Activated naive CD4-positive, alpha-beta T cell treated with anti-CD3 and anti-CD28 coated beads, Interleukin-2, amount 10 ng/mL, durations not matched to agents 7 days and 5 days (primary cell): ENCODE measurements around the gene LUC7L2.
"Not testable (repeated sequence)": the region's sequence is repeated elsewhere in the genome, so short reads cannot be mapped to it uniquely, and the experiment has no call there.

ENCODE experiments used
- CTCF ChIA-PET: fragments of 350-600 bp; sonication (Branson Sonifier 250); formaldehyde crosslinking; loops from one replicate; lab custom pipeline; 2021; ENCODE audit warnings: antibody characterized with exemption; lab: Charles Lee
- DNase-seq: peaks from one replicate; pipeline ENCODE4 v3.0.0-alpha.2; 2020
- H3K27ac Mint-ChIP-seq: one replicate; pipeline ENCODE4 v1.8.0; 2021; ENCODE audit warnings: mild to moderate bottlenecking, moderate library complexity, mixed read lengths
- H3K27me3 Mint-ChIP-seq: one replicate; pipeline ENCODE4 v1.8.0; 2021; ENCODE audit warnings: mild to moderate bottlenecking, mixed read lengths
- H3K36me3 Mint-ChIP-seq: one replicate; pipeline ENCODE4 v1.8.0; 2021; ENCODE audit warnings: mixed read lengths
- H3K4me1 Mint-ChIP-seq: one replicate; pipeline ENCODE4 v1.8.0; 2021; ENCODE audit warnings: mixed read lengths
- H3K4me3 Mint-ChIP-seq: one replicate; pipeline ENCODE4 v1.8.0; 2021; ENCODE audit warnings: mild to moderate bottlenecking, moderate library complexity, mixed read lengths
- H3K9me3 Mint-ChIP-seq: one replicate; pipeline ENCODE4 v1.8.0; 2021; ENCODE audit warnings: mixed read lengths

LUC7L2 gene, protein sequence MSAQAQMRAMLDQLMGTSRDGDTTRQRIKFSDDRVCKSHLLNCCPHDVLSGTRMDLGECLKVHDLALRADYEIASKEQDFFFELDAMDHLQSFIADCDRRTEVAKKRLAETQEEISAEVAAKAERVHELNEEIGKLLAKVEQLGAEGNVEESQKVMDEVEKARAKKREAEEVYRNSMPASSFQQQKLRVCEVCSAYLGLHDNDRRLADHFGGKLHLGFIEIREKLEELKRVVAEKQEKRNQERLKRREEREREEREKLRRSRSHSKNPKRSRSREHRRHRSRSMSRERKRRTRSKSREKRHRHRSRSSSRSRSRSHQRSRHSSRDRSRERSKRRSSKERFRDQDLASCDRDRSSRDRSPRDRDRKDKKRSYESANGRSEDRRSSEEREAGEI

DNA sequence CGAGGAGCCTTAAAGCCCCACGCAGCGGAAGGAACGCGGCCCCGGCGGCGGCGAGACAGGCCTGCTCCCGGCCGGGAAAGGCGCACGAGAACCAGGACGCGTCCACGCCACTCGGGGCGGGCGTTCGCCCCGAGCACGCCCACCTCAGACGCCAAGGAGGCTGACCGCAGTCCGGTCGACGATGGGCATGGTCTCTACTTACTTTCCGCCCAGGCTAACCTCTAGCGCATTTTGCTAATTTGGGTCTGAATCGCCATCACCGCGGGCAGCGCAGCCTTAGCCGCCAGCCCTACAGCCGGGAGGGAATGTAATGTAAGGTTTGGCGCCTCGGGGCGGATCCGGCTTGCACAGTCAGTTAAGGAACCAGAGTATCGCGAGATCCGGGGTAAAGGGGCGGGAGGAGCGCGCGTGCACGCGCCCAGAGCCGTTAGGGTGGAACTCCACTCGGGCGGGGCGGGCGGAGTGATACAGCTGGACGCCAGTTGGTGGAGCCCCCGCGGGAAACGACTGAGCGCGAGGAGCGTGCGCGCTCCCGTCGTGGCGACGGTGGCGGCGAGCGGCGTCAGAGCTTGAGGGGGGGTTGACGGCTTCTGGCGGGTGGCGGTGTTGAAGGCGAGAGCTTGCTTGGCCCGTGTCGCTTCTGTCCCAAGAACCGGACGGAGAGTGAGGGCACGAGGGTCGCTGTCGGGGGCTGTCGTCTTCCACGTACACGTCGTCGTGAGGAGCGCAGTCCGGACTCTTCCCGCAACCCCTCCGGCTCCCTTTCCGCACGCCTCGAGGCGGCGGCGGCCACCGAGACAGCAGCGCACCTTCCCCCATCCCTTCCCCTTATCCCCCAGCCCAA, at the start of gene LUC7L2:
Gene LUC7L2 (plus strand): TSS at position 529 of the 844 bp plus-strand sequence. CDS start 368 bp downstream, outside the sequence.
- Mint-ChIP-seq H3K4me1 (peaks cover 49% of the 10 kb centered on the region), H3K27me3 (no peaks in the 10 kb centered on the region), H3K4me3 (peak within 1 kb of the TSS; percentile 89), H3K9me3 (no peaks in the 10 kb centered on the region), H3K36me3 (peaks cover 21% of the 10 kb centered on the region), H3K27ac (peak within 1 kb of the TSS; percentile 100)
- peak; percentile 100 for DNase-seq
- CTCF ChIA-PET, result interaction anchor here (0.9 kb wide), 1 partner anchor 265 kb away, joined by 3 read pairs; no protein-coding TSS in a partner anchor

DNA sequence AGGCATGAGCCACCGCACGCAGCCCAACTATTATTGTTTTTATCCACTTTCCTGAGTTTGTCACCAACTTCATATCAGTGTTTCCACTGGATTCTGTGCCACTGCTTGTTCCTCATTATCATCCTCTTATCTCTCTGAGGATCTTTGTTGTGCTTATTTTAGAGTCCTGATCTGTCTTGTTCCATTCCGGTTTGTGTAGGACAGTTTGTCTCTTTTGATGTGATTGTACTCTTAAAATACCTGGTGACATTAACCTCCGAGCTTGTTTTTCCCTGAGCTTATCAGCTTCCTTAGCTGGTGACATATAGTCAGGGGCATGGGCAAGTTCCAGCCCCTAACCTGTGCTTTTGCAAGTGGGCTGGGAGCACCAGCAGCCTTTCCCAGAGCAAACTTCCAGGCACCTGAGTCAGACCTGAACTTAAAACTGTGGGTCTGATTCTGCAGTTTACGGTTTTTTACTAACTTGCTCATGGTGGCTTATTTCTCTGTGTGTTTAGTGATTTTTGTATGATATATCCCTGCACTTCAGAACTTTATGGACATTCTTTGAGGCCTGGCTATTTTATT, 41.7 kb upstream of the LUC7L2 start:
- CTCF ChIA-PET, result no interaction called here
- H3K36me3 Mint-ChIP-seq, result no peaks in the 10 kb centered on the region

DNA sequence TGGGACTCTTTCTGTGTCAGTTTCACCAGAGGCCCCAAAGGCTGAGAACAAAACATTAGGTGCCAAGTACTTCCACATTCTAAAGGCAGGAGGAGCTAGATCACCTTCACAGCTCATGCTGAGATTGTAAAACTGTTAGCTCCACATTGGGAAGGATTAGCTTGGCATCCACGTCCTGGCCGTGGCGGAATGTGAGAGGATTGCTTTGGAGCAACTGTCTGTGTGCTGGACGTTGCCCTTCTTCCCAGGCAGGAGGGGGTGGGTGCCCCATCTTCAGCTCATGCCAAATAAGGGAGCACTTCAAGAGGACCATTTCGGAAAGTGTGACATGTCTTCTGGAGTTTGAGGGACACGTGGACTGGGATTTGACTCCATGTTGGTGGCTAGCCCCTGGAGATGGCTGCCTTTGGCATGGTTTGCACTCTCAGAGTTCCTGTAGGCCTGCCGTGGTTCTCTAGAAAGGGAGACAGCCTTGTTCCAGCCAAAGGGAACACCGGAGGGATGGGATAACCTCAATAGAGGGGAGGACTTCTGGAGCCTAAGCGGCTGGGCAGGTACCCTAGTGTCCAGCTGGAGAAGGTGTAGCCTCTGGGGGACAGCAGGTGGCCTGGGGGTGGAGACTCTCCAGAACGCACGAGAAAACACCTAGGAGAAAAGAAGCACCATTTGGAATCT, 38.5 kb upstream of the LUC7L2 start:
- no peaks in the 10 kb centered on the region for H3K9me3 Mint-ChIP-seq
- CTCF ChIA-PET, result no interaction called here
- no peaks in the 10 kb centered on the region for H3K4me1 Mint-ChIP-seq
- no peaks in the 10 kb centered on the region for H3K27me3 Mint-ChIP-seq
- no peaks in the 10 kb centered on the region for H3K36me3 Mint-ChIP-seq
- H3K27ac Mint-ChIP-seq, result no peak overlapping the region
- H3K4me3 Mint-ChIP-seq, result no peak overlapping the region
- no peak for DNase-seq

More for the DNA sequence above, 41.7 kb upstream of the LUC7L2 start:
- Mint-ChIP-seq H3K9me3 (no peaks in the 10 kb centered on the region), H3K4me1 (no peaks in the 10 kb centered on the region), H3K27me3 (no peaks in the 10 kb centered on the region), H3K27ac (no peak overlapping the region), H3K4me3 (no peak overlapping the region)
- DNase-seq, result no peak

DNA sequence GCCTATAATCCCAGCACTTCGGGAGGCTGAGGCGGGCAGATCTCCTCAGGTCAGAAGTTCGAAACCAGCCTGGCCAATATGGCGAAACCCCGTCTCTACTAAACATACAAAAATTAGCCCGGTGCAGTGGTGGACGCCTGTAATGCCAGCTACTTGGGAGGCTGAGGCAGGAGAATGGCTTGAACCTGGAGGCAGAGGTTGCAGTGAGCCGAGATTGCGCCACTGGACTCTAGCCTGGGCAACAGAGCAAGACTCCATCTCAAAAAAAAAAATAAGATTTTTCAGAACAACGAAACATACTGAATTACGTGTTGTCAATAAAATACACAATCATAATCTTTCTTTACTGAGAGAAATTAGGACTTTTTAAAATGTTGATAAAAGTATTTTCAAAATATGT, 35.0 kb upstream of the LUC7L2 start:
- H3K9me3 Mint-ChIP-seq, H3K27me3 Mint-ChIP-seq, H3K4me3 Mint-ChIP-seq, CTCF ChIA-PET, DNase-seq, H3K27ac Mint-ChIP-seq, H3K36me3 Mint-ChIP-seq, H3K4me1 Mint-ChIP-seq: not testable (repeated sequence)

DNA sequence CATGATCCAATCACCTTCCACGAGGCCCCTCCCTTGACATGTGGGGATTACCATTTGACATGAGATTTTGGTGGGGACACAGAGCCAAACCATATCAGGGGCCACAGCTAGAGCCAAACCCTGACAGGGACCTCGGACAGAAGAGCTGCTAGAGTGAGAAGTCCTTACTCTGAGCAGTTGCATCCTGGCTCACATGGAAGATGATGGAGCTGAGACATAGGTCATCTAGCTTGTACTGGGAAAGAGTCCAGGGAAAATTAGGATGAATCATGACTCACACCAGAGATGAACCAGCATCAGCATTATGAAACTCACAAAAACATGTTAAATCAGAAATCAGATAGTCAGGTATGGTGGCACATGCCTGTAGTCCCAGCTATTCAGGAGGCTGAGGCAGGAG, 31.3 kb upstream of the LUC7L2 start:
- peaks cover 8% of the 10 kb centered on the region for H3K9me3 Mint-ChIP-seq
- DNase-seq, result no peak
- no peak overlapping the region for H3K4me3 Mint-ChIP-seq
- no peak overlapping the region for H3K27ac Mint-ChIP-seq
- H3K27me3 Mint-ChIP-seq, result no peaks in the 10 kb centered on the region
- CTCF ChIA-PET, result no interaction called here
- no peaks in the 10 kb centered on the region for H3K36me3 Mint-ChIP-seq
- peaks cover 8% of the 10 kb centered on the region for H3K4me1 Mint-ChIP-seq

DNA sequence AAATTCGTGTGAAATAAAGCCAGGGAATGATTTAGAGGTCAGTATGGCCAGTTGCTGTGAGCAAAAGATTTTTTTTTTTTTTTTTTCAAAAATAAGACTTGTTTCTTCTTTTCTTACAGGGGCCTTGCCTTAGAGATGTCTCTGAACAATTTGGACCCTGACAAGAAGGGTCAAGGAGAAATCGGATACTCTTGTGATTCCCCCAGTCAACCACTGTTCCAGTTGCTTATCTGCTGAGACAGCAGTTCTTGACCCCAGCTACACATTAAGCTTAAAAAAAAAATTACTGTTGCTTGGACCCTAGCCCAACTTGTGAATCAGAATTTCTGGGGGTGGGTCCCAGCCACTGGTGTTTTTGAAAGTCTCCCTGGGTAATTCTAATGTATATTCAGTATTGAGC, 30.6 kb upstream of the LUC7L2 start:
- no peak overlapping the region for H3K27ac Mint-ChIP-seq
- peaks cover 8% of the 10 kb centered on the region for H3K4me1 Mint-ChIP-seq
- peaks cover 8% of the 10 kb centered on the region for H3K9me3 Mint-ChIP-seq
- H3K27me3 Mint-ChIP-seq, result no peaks in the 10 kb centered on the region
- H3K36me3 Mint-ChIP-seq, result no peaks in the 10 kb centered on the region
- H3K4me3 Mint-ChIP-seq, result no peak overlapping the region
- DNase-seq, result no peak
- CTCF ChIA-PET, result no interaction called here

DNA sequence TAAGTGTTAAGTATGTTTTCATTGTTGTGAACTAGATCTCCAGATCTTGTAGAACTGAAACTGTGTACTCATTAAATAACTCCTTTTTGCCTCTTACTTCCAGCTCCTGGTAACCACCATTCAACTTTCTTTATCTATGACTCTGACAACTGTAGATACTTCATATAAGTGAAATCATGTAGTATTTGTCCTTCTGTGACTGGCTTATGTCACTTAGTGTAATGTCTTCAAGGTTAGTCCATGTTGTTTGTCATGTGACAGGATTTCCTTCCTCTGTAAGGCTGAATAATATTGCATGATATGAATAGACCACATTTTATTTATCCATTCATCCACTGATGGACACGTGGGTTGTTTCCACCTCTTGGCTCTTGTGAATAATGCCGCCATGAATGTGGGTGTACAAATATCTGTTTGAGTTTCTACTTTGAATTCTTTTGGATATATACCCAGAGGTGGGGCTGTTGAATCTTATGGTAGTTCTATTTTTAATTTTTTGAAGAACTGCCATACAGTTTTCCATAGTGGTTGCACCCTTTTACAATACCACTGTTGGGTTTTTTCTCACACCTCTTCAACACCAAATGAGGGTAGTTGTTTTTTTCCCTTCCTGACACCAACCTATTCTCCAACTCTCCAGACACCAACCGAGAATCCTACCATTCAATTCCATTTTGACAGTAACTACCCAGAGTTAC, 29.2 kb upstream of the LUC7L2 start:
- Mint-ChIP-seq H3K9me3 (peaks cover 8% of the 10 kb centered on the region), H3K27me3 (no peaks in the 10 kb centered on the region), H3K27ac (no peak overlapping the region), H3K4me3 (no peak overlapping the region), H3K4me1 (peaks cover 8% of the 10 kb centered on the region), H3K36me3 (no peaks in the 10 kb centered on the region)
- CTCF ChIA-PET, result no interaction called here
- no peak for DNase-seq

DNA sequence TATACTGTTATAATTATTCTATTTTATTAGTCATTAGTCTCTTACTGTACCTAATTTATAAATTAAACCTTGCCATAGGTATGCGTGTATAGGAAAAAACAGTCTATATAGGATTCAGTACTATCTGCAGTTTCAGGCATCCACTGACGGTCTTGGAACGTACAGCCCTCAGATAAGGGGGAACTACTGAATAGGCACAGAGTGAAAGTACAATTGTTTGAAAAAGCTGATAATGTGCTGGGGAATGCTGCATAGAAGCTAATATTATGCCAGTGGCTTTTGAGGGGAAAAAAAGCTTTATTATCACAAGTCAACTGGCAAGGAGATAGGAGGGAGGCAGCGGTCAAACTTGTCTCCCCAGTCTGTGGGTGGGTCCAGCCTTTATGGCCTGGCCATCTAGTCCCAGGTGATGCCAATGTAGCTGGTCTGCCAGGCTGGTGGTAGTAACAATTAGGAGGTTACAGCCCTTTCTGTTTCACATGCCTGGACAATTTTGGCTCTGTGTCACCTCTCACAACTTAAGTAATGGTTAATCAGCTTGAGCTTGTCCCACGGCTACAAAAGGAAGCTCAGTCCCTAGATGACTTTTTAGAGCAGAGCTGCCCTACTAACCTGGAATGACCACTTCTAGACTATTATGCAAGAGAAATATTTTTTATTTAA, 26.9 kb upstream of the LUC7L2 start:
- Mint-ChIP-seq H3K27ac (no peak overlapping the region), H3K36me3 (no peaks in the 10 kb centered on the region), H3K4me1 (peaks cover 8% of the 10 kb centered on the region), H3K27me3 (no peaks in the 10 kb centered on the region), H3K4me3 (no peak overlapping the region), H3K9me3 (peaks cover 8% of the 10 kb centered on the region)
- no peak for DNase-seq
- CTCF ChIA-PET, result no interaction called here

DNA sequence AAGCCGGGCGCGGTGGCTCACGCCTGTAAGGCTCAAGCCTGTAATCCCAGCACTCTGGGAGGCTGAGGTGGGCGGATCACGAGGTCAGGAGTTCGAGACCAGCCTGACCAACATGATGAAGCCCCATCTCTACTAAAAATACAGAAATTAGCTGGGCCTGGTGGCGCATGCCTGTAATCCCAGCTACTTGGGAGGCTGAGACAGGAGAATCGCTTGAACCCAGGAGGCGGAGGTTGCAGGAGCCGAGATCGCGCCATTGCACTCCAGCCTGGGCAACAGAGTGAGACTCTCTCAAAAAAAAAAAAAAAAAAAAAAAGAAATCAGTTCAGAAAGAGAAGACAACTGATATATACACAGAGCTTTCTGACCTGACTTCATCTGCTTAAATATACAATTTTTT, 26.3 kb upstream of the LUC7L2 start:
- H3K36me3 Mint-ChIP-seq, H3K27me3 Mint-ChIP-seq, H3K4me1 Mint-ChIP-seq, DNase-seq, H3K4me3 Mint-ChIP-seq, H3K9me3 Mint-ChIP-seq, CTCF ChIA-PET, H3K27ac Mint-ChIP-seq: not testable (repeated sequence)

DNA sequence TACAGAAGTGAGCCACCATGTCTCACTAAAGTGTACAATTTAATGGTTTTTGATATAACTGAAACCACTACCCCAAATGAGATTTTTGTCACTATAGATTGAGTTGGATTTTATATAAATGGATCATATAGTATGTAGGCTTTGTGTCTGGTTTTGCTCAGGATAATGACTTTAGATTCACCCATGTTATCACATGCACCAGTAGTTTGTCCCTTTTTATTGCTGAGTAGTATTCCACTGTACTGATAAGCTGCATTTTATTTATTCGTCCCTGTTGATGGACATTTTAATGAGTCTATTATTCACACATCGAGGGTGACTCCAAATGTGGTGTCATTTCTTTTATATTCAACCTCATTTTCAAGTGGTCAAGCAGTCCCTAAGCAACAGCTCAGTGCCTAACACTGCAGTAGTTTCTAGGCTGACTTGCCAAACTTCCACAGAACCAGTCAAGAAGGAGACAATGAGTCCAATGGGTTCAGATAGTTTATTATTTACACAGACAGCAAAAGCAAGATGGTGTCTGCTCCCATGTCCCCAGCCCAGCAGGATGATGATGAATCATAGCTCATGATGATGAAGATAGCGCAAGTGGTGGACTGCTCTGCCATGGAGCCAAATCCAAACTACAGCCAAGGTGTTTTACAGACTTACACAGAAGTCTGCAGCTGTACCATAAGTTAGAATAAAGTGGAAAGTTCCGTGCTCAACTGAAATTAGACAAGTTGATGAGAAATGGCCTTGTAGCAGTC, 25.1 kb upstream of the LUC7L2 start:
- DNase-seq, result no peak
- peaks cover 14% of the 10 kb centered on the region for H3K4me1 Mint-ChIP-seq
- H3K27ac Mint-ChIP-seq, result no peak overlapping the region
- H3K36me3 Mint-ChIP-seq, result peaks cover 5% of the 10 kb centered on the region
- H3K4me3 Mint-ChIP-seq, result no peak overlapping the region
- H3K9me3 Mint-ChIP-seq, result peaks cover 13% of the 10 kb centered on the region
- H3K27me3 Mint-ChIP-seq, result no peaks in the 10 kb centered on the region
- CTCF ChIA-PET, result no interaction called here

DNA sequence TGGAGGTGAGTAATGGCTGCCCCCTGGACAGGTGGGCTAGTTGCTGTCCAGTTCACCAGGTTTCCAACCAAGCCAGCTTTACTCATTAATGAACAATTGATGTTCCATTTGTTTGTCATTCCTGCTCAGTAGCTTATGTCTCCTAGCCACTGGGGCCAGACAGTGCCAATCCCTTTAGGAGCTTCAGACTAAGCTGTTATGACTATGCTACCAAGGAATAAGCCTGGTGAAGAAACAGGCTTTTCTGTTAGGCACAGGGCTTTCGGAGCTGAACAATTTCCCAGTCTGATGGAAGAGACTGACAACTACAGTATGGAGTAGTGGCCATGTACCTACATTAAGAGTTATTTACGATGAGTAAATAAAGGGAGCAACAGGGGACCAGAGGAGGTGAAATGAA, 20.7 kb upstream of the LUC7L2 start:
- H3K27ac Mint-ChIP-seq, result peak overlapping the region; percentile 100
- no peak for DNase-seq
- CTCF ChIA-PET, result interaction anchor here (1.0 to 1.8 kb wide), 3 partner anchors 55 to 244 kb away, joined by 3 to 8 read pairs (median 3); partner anchors contain the start of gene UBN2
- peaks cover 9% of the 10 kb centered on the region for H3K27me3 Mint-ChIP-seq
- peaks cover 29% of the 10 kb centered on the region for H3K4me1 Mint-ChIP-seq
- peak overlapping the region; percentile 99 for H3K4me3 Mint-ChIP-seq
- H3K9me3 Mint-ChIP-seq, result peaks cover 7% of the 10 kb centered on the region
- H3K36me3 Mint-ChIP-seq, result peaks cover 13% of the 10 kb centered on the region

DNA sequence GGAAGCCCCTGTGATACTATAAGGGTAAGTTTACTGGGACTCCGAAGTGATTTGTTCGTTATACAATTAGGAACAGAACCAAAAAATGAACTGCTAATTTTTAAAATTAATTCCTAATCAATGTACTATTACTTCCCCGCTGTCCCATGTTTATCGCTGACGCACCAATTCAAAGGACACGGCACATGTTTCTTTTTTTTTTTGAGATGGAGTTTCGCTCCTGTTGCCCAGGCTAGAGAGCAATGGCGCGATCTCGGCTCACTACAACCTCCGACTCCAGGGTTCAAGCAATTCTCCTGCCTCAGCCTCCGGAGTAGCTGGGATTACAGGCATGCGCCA, 20.0 kb upstream of the LUC7L2 start:
- H3K27ac Mint-ChIP-seq, result peak overlapping the region; percentile 100

More for the DNA sequence above, 20.0 kb upstream of the LUC7L2 start:
- peaks cover 15% of the 10 kb centered on the region for H3K36me3 Mint-ChIP-seq
- CTCF ChIA-PET, result interaction anchor here (1.8 kb wide), 1 partner anchor 245 kb away, joined by 8 read pairs; no protein-coding TSS in a partner anchor
- peaks cover 32% of the 10 kb centered on the region for H3K4me1 Mint-ChIP-seq
- DNase-seq, result no peak
- H3K27me3 Mint-ChIP-seq, result peaks cover 9% of the 10 kb centered on the region
- H3K4me3 Mint-ChIP-seq, result peak overlapping the region; percentile 99
- H3K9me3 Mint-ChIP-seq, result peaks cover 7% of the 10 kb centered on the region
